GM21447 (cell line): ENCODE results near the gene ELP1.
A peak's percentile ranks its signal among the peaks of the same experiment; 100 is the strongest.
"Not testable (repeated sequence)": the region's sequence is repeated elsewhere in the genome, so short reads cannot be mapped to it uniquely, and the experiment has no call there.

ENCODE experiments used
- ATAC-seq: cut with Tn5 transposase; IDR thresholded peaks from one replicate; pipeline ENCODE4 v1.9.1; 2021; ENCODE audit not compliant: unreplicated experiment

ELP1 gene

DNA sequence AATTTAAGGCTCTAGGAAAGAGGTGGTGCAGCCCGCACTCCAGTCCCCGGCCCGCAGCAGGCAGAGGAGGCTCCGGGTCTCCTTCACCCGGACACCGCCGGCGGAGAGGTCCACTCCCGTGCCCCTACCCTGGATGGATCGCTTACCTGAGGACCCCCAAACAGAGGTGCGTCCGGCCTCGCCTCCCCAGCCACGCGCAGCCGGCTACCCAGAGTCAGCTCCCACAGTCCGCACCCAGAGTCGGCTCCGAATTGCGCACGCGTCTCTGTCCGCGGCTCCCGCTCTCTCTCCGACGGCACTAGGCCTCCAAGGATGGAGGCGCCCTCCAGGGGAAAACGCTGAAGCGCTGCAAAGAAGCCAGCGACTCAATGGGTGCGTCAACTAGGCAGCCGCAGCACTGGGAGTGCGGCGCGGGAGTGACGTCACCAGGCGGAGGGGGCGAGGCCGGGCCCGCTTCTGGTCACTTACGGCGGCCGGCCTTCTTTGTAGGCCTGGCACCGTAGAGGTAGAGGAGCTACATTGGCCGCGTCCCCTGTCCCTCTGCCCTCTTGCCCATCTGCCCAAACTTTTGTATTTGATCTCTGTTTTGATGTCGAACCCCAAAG is at the start of gene ELP1:
TSS of gene ELP1 (minus strand) at position 407 of the 605 bp plus-strand sequence. CDS start 2,978 bp downstream, outside the sequence.
- ATAC-seq = peak; percentile 83

GRCh38 chr9:108980893-108981292 is 47.0 kb upstream of the ELP1 start:
- no peak for ATAC-seq

DNA sequence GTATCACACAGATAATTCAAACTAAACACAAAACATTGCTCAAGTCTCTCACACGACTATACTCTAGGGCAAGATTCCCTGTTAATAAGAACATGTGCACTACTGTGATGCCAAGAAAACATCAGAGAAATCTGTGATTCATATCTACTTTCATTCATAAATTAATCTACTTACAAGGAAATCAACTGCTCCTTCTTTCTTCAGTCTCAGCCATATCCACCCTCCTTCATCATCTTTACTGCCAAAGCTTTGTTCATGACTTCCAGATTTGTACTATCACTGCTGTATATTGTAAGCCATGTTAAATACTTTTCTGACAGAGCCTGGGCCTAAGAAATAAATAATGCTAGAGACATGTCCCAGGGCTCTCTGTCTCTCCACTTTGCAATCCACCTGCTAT is 44.3 kb upstream of the ELP1 start:
- no peak for ATAC-seq

- ATAC-seq = no peak
These were observed 40.0 kb upstream of the ELP1 start for GRCh38 chr9:108973895-108974294.

- no peak for ATAC-seq
These were observed 38.8 kb upstream of the ELP1 start for GRCh38 chr9:108972626-108973209.

- ATAC-seq = no peak
These were observed 38.3 kb upstream of the ELP1 start for GRCh38 chr9:108972186-108972585.

GRCh38 chr9:108971392-108971791 is 37.5 kb upstream of the ELP1 start:
- not testable (repeated sequence) for ATAC-seq

DNA sequence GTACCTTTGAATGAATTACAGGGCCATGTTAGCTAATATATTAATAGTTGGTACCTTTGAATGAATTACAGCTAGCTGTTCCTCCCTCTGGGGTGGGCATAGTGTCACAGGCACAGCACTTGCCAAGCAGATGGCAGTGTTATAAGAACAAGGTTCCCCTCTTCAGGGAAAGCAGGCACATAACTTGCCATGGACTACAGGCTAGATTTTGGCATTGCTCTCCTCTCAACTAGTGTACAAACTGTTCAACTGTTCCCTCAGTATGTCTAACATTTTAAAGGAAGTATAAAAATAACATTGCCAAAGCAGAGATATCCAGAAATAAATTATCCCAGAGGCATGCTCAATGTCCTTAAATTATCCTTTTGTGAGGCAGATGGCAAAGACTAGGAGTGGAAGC is 34.0 kb upstream of the ELP1 start:
- ATAC-seq = no peak

- no peak for ATAC-seq
These were observed 29.7 kb upstream of the ELP1 start for GRCh38 chr9:108963459-108964143.

- ATAC-seq = no peak
These were observed 27.2 kb upstream of the ELP1 start for GRCh38 chr9:108961151-108961550.

GRCh38 chr9:108960331-108960730 is 26.4 kb upstream of the ELP1 start:
- ATAC-seq = no peak

DNA sequence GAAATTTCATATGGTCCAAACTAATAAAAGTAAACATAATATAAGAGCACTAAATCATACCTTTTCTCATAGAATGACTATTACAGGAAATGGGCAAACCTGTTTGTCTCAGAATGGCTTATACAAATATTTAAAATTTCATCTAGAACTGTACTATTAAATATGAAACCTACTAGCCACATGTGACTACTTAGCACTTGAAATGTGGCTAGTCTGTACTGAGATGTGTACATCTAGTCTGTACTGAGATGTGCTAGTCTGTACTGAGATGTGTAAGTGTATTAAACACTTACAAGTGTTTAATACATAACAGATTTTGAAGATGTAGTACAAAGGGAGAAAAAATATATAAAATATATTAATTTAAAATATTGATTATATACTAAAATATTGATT is 22.7 kb upstream of the ELP1 start:
- ATAC-seq = no peak

DNA sequence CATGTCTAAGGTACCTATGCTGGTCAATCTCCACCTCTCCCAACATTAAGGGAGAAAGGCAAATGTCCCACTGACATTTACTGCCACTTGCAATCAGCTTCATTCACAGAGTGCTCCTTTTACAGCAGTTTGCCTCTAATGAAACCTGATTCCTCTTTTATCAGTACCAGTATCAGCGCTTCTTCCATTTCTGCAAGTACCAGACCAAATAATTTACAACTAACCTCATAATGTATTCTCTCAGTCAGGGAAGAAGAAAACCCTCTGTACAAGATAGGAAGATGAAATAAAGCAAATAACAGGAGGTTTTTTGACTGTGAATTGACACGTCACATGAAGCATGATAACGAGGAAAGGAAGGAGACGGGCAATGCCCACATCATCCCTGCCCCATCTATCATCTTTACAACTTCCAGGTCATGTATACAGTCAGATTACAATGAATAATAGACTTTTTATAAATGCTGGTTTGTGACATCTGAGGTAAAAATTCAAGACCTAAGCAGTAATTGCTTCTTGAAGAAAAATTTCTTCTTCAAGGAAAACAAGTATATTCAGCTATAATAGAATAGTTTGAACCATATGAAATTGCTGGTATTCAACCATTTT is 22.2 kb upstream of the ELP1 start:
- ATAC-seq = no peak

DNA sequence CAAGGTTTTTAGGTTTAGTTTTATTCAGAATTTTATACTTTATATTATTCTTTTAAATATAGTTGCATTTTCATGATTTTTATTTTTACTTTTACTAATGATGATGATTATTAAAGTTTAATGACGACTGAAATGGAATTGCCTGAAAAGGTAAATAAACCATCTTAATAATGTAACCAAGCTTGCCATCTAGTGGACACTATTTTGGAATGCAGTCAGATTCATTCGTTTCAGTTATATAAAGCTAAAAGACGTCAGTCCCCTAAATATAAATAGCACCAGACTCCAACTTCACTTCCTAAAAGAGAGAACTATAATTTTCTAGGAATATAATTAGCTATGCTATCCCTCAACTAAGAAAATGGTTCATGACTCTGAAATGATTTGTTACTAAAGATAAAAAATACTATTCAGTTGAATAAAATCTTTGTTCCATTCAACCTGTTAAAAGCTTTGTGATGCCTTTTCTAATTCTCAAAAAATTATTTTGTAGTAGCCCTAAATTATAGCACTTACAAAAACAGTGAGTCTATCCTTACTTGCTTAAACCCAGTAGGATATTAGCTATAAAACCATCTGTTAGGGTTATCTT is 20.2 kb upstream of the ELP1 start:
- ATAC-seq = no peak

GRCh38 chr9:108951578-108951977 is 17.7 kb upstream of the ELP1 start:
- ATAC-seq = no peak

- no peak for ATAC-seq
These were observed 16.2 kb upstream of the ELP1 start for GRCh38 chr9:108950168-108950567.

- no peak for ATAC-seq
These were observed 6.1 kb upstream of the ELP1 start for GRCh38 chr9:108939975-108940374.

DNA sequence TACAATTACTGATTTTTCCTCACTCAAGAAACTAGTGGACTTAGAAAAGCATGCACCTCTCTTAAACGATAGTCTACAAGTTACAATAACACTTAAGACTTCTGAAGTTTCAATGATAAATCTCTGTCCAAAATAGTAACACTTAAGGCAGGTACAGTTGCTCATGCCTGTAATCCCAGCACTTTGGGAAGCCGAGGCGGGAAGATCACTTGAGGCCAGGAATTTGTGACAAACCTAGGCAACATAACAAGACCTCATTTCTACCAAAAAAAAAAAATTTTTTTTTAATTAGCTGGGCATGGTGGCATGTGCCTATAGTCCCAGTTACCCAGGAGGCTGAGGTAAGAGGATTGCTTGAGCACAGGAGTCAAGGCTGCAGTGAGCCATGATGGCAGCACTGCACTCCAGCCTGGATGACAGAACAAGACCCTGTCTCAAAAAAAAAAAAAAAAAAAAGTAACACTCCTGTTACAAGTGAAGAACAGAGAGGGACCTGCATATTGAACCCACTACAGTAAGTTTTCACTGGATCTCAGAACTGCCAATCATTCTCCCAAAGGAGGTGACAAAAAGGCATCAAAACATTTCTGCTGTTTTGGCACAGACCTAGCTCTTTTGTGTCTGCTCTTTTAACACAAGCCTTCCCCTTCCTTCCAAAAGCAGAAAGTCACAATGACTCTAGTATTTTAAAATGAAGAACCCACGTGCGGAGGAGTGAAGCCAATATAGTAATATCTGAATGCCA is 3.8 kb upstream of the ELP1 start:
- no peak for ATAC-seq

DNA sequence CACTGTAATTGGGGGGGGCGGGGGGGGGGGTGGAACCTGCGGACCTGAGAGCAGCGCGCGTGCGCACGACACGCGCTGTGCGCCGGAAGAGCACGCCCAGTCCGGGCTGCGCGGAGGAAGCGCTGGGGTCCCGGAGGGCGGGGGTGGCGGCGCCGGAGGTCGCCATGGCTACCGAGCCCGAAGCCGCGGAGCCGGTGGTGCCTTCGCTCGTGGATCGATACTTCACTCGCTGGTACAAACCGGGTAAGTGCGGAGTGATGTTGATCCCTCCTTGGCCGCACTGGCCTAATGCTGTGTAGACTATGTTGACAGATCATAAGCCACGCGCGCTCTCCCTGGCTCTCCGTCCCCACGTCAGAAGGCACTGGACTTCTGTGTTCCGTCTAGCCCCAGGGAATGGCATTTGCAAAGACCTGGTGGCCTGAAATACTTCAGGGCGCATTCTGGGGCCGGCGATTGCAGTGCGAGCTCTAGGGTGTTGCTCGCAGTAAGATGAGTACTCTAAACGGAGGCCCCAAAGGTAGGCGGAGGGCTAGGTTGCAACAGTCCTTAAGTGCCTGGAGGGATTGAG is 484 bp upstream of the ELP1 start, which contains the start of gene ABITRAM:
TSS of gene ABITRAM (plus strand) at position 78 of the 571 bp plus-strand sequence. CDS start at position 165, 87 bp downstream.
- peak; percentile 78 for ATAC-seq

- ATAC-seq = no peak
These were observed 650 bp downstream of the ELP1 start for GRCh38 chr9:108933231-108933717.
